GM19239 (cell line): Measurements from ENCODE around the gene MAP2K7.

Experiments used
- DNase-seq: peaks from one replicate; pipeline ENCODE4 v3.0.0; 2011; ENCODE audit warnings: low spot score; ENCODE audit not compliant: insufficient read length
- FAIRE-seq: peaks from 2 replicates; lab custom pipeline; 2011; peaks lifted over from hg19 to GRCh38; lab: Jason Lieb, UNC

Gene MAP2K7

GRCh38 chr19:7905268-7905667, 1.6 kb downstream of the MAP2K7 start:
- no peak for FAIRE-seq

GRCh38 chr19:7905859-7906258, 2.2 kb downstream of the MAP2K7 start:
- DNase-seq = no peak
- no peak for FAIRE-seq

More at GRCh38 chr19:7905268-7905667, 1.6 kb downstream of the MAP2K7 start:
- no peak for DNase-seq

DNA sequence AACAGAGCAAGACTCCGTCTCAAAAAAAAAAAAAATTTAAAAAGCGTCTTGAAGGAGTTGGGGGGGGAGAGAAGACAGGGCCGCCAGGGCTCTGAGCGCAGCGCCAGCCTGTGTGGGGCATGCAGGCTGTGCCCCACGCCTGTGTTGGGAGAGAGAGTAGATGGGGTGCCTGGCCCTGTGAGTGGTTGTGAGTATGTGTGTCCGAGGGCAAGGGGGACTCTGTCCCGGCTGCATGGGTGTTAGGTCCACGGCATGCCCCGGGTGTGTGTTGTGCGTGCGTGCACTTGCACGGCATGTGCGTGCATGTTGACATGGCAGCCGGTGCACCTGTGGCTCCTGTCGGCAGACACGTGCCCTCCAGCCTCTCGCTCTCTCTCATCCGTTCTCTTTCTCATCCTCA, 3.4 kb downstream of the MAP2K7 start:
- DNase-seq (no peak), FAIRE-seq (no peak)

GRCh38 chr19:7907544-7907943, 3.9 kb downstream of the MAP2K7 start:
- FAIRE-seq = no peak
- DNase-seq = no peak

GRCh38 chr19:7908078-7908699, 4.5 kb downstream of the MAP2K7 start:
- FAIRE-seq (no peak), DNase-seq (no peak)

GRCh38 chr19:7908742-7909461, 5.2 kb downstream of the MAP2K7 start:
- no peak for FAIRE-seq
- no peak for DNase-seq

GRCh38 chr19:7909471-7910067, 5.9 kb downstream of the MAP2K7 start:
- FAIRE-seq = no peak
- DNase-seq = no peak

DNA sequence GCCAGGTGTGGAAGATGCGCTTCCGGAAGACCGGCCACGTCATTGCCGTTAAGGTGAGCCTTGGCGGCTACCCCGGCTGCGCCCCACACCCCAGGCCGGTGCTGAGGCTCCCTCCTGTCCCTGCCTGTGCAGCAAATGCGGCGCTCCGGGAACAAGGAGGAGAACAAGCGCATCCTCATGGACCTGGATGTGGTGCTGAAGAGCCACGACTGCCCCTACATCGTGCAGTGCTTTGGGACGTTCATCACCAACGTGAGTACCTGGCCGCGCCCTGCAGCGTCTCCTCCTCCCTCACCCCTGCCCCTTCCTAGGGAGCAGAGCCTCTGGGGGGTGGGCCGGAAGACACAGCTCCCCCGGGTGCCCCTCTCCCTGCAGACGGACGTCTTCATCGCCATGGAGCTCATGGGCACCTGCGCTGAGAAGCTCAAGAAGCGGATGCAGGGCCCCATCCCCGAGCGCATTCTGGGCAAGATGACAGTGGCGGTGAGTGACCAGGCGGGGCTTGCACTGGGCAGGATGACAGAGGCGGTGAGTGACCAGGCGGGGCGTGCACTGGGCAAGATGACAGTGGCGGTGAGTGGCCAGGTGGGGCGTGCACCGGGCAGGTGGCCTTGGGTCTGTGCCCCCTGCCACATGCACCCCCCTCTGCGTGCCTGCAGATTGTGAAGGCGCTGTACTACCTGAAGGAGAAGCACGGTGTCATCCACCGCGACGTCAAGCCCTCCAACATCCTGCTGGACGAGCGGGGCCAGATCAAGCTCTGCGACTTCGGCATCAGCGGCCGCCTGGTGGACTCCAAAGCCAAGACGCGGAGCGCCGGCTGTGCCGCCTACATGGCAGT, 6.9 kb downstream of the MAP2K7 start:
- FAIRE-seq (no peak), DNase-seq (no peak)

- no peak for FAIRE-seq
- DNase-seq = no peak
Observed at GRCh38 chr19:7911508-7912143, 7.9 kb downstream of the MAP2K7 start.

GRCh38 chr19:7912144-7912696, 8.5 kb downstream of the MAP2K7 start:
- DNase-seq (no peak), FAIRE-seq (no peak)

- no peak for DNase-seq
- FAIRE-seq = no peak
Observed at GRCh38 chr19:7912697-7913564, 9.3 kb downstream of the MAP2K7 start.

DNA sequence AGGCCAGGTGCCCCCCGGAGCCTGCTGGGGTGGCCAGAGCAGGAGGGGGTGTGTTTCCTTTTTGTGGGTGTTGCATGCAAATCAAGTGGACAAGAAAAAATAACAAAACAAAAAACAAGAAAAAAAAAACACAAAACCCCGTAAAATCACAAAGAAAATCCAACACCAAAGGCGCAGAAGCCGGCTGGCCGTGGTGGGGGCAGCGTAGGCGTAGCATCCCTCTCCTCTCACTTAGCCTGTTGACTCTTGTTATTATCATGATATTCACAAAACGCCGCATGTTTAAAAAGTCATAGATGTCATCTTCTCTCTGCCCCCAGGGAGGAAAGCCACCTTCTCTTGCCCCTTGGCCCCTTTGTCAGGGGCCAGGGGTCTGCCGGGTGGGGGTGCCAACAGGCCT, 10.0 kb downstream of the MAP2K7 start:
- FAIRE-seq = no peak
- DNase-seq = no peak

DNA sequence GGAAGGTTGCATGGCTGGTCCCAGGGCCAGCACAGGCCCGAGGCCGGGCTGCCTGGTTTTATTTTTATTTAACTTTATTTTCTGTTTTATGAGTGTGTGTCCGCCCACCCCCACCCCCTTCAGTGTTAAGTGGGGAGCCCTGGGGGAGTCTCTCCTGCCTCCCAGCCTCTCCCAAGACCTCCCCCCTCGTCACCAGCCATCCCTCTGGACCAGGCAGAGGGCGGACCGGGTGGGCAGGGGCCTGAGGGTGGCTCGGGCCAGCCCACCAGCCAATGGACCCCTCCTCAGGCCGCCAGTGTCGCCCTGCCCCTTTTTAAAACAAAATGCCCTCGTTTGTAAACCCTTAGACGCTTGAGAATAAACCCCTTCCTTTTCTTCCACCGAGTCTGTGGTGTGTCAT, 10.4 kb downstream of the MAP2K7 start:
- FAIRE-seq (no peak), DNase-seq (no peak)

- FAIRE-seq (no peak), DNase-seq (no peak)
Observed at GRCh38 chr19:7914598-7915045, 10.9 kb downstream of the MAP2K7 start, which contains the start of gene TGFBR3L. TSS of gene TGFBR3L (plus strand) at chr19:7914830.

DNA sequence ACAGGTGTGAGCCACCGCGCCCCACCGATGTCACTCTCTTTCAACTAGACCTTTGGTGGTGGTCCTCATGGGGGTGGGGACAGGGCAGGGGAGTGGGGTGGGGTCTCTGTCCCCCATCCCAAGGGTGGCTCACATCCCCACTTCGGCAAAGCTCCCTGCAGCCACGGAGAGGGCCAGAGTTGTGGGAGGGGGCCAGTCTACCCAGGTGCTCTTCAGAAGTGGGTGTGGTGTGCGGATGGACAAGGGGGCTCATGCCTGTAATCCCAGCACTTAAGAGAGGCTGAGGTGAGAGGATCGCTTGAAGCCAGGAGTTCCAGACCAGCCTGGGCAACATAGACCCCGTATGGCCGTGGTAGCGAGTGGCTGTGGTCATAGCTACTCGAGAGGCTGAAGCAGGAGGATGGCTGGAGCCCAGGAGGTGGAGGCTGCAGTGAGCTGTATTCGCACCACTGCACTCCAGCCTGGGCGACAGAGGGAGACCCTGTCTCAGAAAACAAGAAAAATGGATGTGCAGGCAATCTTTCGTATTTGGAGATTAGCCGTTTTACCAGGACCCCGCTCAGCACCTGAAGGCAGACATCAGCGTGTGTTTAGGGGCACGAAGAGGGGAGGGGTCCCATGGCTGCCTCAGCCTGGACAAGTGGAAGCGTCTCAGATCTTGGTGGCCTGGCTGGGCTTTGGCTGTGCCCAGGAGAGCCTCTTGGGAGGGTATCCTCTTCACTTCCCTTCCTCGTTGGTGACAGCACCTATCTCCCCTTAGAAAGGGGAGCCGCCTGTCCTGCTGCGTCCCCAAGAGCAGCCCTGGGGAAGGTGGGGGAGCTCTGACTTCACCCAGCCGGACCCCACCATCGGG, 11.8 kb downstream of the MAP2K7 start:
- FAIRE-seq = no peak
- no peak for DNase-seq

- DNase-seq (no peak), FAIRE-seq (no peak)
Observed at GRCh38 chr19:7916103-7916954, 12.7 kb downstream of the MAP2K7 start.

DNA sequence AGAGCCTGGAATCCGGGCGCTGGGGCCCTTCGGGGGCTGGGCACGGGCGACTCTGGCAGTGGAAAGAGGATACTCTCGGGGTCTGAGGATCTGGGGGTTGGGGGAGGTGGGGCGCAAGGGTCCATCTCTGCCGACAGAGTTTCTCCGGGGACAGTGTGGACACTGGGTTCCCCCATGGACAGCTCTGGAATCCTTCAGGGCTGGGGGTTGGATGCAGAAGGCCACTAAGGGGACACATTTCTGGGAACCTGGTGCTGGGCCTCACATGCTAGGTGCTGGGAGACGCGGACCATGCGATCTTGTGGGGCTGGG, 13.2 kb downstream of the MAP2K7 start:
- no peak for DNase-seq
- FAIRE-seq = no peak
